AG20443 (cell line): ENCODE measurements around the gene DGKD.
"Not testable (repeated sequence)": the region's sequence is repeated elsewhere in the genome, so short reads cannot be mapped to it uniquely, and the experiment has no call there.

ENCODE experiments used
- DNase-seq: peaks from one replicate; pipeline ENCODE4 v3.0.0; 2012; ENCODE audit warnings: low spot score, mixed read lengths

DGKD gene

DNA sequence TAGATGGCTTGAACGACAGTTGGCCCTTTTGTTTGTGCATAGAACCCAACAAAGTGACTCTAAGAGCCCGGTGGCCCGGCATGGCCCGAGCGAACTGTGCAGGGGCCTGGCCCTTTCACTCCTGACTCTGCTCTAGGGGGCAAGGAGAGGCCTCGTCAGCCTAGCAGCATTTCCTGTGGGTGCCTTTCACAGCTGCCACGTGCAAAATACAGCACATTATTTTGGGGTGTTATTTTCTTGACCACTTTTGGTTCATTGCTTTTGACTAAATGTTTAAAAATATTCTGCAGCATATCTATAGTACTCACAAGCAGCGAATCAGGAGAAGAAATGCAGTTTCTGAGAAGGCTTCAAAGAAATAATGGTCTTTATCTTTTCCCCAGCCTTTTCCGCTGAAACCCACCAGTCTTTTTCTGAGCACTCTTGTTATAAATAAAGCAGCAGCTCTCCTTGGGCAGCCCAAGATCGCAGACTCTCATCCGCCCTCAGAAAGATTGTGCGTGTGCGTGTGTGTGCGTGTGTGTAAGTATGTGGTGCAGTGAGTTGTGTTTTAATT is 31.3 kb downstream of the DGKD start:
- no peak for DNase-seq

DNA sequence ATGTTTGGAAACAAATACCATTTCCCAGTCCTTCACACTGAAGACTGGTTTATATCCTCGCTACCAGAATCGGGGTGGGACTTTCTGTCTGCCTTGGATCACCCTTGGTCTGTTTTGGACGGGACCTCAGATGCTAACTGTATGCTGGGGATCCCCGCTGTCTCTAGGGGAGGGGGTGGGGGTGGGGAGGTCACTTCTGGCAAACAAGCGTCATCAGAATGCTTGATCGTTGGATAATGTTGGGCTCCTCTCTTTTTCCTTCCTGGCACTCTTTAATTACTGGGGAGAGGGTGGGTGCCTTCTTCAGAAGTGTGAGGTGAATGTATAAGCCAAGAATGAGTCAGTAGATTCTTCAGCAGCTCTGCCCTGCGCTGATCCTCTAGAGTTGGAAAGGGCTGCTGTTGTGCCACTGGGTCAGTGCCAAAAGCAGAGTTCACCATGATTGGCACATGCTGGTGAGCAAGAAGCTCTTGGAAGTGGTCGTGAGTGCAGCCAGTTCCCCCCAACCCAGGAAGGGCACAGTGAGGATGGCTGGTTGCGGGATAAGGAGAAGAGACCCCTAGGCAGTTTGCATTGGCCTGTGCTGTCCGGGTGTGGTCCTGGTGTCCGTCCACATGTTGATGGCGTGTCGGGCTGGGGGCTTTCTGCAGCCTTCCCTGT is 32.2 kb downstream of the DGKD start:
- DNase-seq: peak; percentile 41

DNA sequence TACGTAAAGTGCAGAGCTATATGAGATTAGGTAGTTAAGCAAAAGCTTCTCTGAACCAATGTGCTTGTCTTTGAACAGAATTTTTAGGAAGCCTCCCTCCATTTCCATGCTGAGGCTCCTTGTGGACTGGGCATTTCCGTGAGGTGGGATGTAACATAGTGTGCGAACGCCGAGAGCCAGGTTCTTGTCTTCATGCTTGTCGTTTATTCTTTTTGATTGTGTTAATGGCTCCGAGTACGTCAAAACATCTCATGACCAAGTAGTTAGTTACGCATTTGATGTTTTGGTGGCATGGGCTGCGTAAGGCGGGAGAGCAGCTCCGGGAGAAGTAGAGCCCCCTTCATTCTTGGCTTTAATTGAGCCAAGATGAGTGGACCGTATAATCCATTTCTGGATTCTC is 32.9 kb downstream of the DGKD start:
- no peak for DNase-seq

DNA sequence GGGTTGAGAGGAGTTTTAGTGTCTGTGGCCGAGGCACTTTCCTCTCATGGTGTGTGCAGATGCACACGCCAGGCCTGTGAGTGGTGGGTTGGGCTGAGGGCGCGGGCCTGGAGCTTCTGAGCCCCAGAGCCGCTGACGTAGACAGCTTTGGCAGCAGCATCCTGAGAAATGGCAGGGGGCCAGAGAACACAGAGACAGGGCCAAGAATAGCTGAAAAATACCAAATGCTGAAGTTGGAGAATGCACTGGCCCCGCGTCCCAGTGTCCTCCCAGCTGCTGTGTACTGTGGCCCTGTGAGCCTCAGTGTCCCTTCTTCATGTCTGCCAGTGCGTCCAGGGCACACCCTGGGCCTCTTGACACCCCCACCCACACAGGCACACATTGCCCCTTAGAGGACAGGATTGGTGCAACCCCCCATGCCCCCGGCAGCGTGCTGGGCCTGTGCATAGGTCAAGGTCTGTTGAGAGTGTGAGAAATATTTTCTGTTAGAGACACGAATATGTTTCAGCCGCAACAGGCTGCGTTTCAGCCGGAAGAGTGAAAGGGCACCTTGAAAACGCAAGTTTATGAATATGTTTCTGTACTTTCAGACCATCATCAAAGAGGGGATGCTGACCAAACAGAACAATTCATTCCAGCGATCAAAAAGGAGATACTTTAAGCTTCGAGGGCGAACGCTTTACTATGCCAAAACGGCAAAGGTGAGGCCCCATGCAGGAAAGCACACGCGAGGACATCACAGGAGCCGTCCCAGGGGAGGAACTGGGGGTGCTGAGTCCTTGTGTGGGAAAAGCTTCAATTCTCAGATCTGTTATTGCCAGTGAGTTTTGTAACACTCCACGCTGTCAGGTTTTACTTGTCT is 33.6 kb downstream of the DGKD start:
- DNase-seq: peak; percentile 93

DNA sequence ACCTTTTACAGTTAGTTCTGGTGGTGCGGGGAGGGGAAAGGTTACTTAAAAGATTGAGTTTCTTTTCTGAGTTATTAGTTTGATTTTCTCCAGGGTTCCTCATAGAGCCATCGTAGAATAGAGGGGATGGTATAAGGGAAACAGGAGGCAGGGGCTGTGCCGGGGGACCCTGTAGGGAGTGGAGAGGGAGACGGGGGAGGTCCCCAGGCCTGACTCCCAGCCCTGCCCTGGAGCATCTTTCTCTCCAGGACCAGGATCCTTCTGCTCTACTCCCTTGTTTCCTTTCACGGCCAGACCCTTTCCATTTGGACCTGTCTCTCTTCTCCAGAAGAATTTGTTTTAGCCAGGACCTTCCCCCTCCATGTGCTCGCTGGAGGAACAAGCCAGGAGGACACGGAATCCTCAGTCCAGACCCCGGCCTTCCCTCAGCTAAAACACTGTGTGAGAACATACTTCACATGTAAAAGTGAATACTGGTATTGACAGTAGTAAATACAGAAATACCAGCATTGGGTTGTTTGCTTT is 35.4 kb downstream of the DGKD start:
- DNase-seq: no peak

DNA sequence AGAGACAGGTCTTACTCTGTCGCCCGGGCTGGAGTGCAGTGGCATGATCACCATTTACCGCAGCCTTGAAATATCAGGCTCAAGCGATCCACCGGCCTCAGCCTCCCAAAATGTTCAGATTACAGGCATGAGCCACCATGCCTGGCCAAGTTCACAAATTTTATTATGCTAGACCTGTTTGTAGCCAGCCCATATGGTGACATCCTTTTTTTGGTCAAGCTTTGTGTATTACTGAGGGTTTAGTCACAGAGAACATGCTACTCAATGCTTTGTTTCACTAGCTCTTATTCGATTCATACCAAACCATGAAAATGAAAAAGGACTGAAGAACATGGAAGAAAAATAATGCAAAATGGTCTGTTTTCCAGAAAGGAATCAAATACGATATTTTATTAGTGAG is 41.4 kb downstream of the DGKD start:
- no peak for DNase-seq

DNA sequence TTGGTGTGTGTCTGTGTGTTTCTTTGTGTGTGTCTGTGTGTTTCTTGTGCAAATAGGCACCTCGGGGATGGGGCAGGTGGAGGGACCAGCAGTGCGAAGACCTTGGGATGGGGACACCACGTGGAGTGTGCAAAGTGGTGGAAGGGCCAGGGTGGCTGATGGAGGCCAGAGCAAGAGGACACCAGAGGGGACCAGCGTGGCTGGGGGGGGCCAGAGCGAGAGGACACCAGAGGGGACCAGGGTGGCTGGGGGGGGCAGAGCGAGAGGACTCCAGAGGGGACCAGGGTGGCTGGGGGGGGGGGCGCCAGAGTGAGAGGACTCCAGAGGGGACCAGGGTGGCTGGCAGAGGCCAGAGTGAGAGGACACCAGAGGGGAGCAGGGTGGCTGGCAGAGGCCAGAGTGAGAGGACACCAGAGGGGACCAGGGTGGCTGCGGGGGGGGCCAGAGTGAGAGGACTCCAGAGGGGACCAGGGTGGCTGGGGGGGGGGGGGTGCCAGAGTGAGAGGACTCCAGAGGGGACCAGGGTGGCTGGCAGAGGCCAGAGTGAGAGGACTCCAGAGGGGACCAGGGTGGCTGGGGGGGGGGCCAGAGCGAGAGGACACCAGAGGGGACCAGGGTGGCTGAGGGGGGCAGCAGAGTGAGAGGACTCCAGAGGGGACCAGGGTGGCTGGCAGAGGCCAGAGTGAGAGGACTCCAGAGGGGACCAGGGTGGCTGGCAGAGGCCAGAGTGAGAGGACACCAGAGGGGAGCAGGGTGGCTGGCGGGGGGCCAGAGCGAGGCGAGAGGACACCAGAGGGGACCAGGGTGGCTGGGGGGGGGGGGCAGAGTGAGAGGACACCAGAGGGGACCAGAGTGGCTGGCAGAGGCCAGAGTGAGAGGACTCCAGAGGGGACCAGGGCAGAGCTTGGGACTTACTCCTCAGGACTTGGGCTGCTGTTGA is 42.7 kb downstream of the DGKD start:
- DNase-seq: not testable (repeated sequence)

DNA sequence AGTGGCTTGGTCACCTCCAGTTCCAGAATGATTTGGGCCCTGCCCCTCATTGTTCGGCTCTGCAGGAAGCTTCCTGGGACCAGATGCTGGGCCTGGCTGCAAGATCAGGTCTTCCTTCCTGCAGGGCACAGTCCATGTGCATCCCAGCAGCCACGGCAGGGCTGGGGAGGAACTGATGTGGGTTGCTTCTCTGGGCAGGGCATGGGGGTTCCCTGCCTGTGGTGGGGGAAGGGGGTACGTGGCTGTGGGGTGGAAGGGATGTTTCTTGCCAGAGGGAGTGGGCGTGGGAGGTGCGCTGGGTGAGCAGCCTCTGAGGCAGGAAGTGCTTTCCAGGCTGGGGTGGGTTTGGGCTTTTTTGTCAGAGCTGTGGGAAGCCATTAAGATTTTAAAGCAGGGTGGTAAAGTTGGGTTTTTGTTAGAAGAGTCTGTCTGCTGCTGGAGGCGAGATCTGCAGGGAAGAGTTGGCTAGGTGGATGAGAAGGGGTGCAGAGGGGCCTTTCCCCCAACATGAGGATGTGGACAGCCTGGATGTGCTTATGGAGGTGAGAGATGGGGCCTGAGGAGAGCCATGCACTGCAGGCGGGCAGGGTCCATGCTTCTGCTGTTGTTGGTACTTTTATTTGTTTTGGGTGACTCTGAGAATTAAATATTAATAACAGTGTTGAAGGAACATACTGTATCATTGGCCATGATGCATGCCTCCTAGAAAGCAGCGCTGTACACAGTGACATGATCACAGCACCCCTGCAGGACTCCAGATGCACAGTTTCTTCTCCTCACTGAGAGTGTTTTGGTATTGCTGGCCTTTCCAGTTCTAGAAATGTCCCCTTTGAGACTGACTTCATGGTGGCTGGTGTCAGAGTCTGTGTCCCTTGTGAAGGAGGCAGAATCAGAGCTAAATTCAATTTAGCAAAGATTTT is 45.3 kb downstream of the DGKD start:
- DNase-seq: no peak

DNA sequence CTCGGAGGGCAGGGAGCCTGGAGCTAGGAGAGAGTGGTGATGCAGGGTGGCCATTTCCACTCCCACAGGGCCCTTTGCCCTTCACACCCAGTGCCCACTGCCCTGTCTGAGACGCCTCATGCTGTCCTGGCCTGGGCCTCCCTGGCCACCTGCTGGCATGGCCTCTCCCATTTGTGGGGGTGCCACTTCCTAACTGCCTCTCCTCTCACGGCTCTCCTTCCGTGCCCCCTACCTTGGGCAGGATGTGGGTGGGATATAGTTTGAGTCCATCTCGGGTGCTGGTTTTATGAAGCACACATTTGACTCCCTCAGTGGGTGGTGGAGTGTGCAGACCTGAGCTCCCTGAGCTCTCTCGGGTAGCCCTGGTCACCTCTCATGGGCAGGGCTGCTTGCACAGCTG is 46.0 kb downstream of the DGKD start:
- DNase-seq: no peak

DNA sequence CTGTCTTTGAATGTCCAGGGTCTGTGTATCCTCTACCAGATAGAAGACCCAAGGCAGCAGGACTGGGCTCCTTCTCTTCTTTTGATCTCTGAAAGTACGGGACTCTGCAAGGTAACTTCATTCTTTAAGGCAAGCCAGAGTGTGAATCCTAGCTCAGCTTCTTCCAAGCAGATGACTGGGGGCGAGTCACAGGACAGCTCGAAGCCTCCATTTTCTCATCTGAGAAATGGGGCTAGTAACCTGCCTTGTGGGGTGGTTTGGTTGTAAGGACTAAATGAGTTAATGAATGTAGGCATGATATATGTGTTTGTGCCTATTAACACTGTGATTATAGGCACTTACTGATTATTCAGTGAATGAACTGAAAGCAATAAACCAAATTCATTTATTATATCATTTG is 46.7 kb downstream of the DGKD start:
- DNase-seq: no peak

DNA sequence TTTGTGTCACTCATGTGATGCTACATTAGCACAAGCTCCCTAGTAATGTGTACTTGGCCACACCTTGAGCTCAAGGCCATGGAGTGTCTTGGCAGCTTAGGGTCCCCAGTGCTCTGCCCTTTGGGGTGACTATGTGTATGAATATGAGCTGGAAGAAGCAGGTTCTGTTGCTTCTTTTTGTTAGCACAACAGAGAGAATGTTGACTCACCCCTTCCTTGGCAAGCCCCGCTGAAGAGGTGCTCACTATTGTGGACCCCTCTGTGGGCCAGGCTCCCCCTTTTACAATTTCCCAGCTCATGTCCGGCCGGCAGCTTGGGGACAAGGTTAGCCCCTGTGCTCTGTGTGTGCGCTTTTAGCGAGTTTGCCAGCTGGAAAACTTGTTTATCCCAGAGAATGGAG is 48.1 kb downstream of the DGKD start:
- no peak for DNase-seq

DNA sequence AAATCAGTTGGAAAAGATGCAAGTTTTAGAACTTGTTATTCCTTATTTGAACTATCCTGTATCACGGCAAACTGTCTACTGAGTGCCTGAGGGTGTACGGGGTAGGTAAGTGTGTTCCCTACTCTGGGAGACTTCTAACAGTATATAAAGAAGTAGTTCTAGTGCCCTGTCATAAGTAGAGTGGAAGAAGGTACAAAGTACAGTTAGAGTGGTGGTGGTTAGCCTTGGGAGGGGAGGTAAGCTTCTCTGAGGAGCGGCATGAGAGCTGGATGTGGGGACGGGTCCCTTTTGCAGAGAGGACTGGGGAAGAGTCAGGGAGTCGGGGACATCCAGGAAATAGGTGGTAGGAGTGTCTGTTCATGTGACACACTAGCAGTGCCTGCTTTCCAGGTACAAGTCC is 48.5 kb downstream of the DGKD start:
- no peak for DNase-seq

DNA sequence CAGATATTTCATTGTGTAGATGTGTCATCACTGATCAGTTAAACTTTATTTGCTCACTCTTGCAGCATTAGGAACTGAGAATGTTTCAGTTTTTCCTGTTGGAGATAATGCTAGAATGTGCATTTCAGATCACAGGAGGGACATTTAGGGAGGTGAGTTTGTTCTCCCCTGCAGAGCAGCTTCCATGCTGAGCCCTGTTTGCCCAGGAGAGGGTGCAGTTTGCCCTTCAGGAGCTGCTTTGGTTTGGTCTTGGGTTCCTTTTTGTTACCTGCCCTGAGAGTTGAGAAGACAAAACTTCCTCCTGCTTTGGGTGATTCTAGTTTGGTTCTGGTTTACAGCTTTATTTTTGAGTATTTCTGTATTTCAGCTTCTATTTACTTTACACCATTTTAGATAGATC is 49.9 kb downstream of the DGKD start:
- DNase-seq: peak; percentile 44

DNA sequence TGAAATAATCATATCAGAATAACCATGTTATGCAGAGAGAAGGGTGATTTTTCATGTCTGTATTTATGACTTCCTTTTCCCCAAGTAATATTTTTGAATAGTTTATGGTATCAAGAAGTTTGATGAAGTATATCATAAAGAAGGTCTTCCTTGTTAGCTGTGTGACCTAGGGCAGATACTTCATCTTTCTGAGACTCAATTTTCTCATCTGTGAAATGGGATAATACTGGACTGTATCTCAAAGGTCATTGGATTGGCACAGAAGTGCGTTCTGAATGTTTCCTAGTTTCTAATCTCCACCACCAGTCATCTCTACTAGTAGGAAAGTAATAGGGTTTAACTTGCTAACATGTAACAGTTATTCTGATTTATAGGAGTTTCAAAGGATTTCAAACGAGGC is 52.6 kb downstream of the DGKD start:
- DNase-seq: no peak

DNA sequence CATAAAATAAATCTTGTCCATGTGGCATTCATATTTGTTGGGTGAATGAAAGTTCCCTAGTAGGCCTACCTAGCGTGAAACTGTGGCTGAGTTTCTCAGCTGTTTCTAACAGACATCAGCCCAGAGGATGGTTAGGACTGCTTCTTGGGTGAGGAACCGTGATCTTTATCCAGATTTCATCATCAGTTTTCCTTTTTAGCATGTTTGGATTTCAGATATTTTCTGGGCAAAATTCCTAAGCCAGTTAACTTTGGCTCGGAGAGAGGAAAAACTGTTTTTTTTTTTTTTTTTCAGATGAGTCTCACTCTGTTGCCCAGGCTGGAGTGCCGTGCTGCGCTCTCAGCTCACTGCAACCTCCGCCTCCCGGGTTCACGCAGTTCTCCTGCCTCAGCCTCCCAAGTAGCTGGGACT is 53.5 kb downstream of the DGKD start:
- peak; percentile 65 for DNase-seq

DNA sequence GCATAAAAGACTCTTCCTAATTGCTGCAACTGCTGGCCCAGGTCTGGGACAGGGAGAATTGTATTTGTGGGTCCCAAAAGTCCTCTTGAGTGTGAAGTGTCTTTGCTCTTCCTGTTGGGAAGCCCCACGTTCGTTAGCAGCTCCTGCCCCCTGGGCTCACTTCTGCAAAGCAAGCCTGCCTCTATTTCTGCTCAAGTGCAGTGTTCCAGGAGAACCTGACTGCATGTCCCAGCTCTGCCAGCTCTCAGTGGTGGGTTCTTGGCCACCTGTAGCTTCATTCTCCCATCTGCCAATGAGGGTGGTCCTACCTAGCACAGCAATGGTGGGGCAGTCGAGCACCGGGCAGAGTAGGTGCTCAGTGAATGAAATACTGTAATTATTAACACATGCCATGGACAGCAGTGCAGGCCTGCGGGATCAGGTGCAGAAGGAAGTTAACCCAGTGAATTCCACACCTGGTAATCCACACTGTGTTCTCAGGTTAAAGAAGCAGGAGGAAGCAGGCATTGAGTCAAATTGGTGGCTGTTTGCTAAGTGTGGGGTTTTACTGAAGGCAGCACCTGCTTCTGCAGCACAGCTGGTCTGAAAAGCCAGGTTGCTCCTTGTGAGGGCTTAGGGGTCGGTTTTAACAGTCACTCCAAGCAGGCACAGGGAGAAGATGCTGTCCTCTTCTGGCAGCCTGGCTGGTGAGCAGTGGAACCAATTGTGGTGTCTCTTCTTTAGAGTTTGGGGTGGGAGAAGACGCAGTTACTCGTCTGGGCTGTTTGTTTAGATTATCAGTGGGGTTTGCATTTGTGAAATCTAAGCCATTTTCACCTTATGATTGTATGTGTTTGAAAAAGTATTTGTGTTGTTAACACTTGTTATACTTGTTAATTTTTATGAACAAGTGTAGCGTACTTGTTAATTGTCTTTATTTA is 54.3 kb downstream of the DGKD start:
- no peak for DNase-seq

DNA sequence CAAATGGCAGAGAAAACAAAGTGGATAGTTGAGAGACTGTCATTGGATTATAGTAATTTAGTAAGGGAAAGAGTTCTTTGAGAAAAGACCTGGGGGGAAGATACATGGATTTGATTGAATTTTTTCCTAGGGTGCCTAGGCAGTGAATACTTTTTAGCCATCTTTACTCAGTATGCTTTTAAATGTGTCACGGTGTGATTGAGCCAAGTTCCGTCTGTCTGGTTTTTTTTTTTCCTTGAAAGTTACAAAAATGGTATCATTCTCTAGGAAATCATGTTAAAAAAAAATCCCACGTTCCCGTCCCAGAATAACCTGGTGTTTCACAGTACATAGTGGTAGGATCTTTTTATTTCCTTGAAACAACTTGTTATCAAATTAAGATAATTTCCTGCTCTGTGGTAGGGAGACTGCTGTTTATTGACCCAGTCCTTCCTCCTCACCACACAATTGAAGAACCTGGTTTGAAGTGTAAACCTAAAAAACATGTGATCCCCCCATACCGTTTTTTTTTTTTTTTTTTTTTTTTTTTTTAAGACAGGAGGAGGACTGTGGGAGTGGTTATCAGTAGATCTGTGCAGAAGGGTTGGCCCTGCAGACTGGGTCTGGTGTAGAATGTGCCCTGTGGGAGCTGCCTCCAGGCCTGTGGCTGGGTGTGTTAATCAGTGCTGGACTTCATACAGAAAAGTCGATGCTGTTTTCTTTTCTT is 55.1 kb downstream of the DGKD start:
- peak; percentile 12 for DNase-seq

DNA sequence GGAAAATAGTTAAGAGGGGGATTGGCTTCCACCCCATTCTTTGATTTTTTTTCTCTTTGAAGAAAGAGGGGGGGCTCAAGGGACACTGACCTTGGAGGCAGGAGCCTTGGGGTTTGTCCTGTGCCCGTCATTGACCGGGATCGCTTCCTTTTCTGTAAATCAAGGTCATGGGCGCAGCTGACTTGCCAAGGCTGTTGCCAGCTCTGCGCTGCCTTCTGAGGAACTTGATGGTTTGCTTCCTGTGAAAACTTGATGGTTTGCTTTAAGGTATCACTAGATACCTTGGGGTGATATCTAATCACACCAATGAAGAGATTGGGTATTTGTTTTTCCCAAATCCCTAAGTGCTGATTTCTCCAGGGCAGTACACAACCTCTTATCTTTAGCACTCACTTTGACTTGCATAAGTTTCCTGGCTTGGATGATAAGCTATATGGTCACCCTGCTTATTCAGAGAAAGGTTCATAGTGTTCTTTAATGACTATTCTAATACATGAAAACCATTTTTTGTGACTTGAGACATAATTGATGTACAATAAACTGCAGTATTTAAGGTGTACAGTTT is 56.0 kb downstream of the DGKD start:
- no peak for DNase-seq

DNA sequence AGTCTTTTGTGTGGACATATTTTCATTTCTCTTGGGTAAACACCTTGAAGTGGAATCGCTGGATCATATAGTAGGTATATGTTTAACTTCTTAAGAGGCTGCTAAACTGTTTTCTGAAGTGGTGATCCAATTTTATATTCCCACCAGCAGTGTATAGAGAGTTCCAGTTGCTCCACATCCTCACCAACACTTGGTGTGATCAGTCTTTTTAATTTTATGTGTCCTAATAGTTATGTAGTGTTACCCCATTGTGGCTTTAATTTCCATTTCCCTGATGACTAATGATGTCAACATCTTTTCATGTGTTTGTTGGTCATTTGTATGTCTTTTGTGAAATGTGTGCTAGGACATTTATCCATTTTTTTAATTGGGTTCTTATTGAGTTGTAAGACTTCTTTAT is 56.9 kb downstream of the DGKD start:
- DNase-seq: no peak
